SK-N-MC (cell line): ENCODE results near the gene CDH22.

ENCODE experiments used
- DNase-seq: peaks from one replicate; pipeline ENCODE4 v3.0.0-alpha.2; 2011; ENCODE audit warnings: low read depth, low spot score
- H3K27ac ChIP-seq: fragments of 200-600 bp; sonication (generic); 2 replicates; pipeline ENCODE4 v1.5.1; 2016; ENCODE audit warnings: mixed run types
- H3K36me3 ChIP-seq: fragments of 200-600 bp; sonication (generic); 2 replicates; pipeline ENCODE4 v1.6.1; 2017; ENCODE audit warnings: antibody characterized with exemption, low read length, mixed read lengths; ENCODE audit not compliant: insufficient read depth
- H3K4me3 ChIP-seq: fragments of 200-600 bp; sonication (generic); 2 replicates; pipeline ENCODE4 v1.5.1; 2016
- H3K9ac ChIP-seq: fragments of 200-600 bp; sonication (generic); 2 replicates; pipeline ENCODE4 v1.8.0; 2017; ENCODE audit warnings: mixed run types, mixed read lengths; ENCODE audit not compliant: insufficient read length
- H3K9me3 ChIP-seq: fragments of 200-600 bp; sonication (generic); 2 replicates; pipeline ENCODE4 v1.6.1; 2017; ENCODE audit warnings: low read depth, mild to moderate bottlenecking, antibody characterized with exemption, low read length, moderate library complexity, mixed read lengths
- EZH2 ChIP-seq: fragments of 200-600 bp; sonication (generic); IDR thresholded peaks from one replicate; pipeline ENCODE4 v1.6.1; 2017; ENCODE audit warnings: antibody characterized with exemption
- FOXP2 ChIP-seq: optimal IDR thresholded peaks from 2 replicates; pipeline ENCODE3; 2011; ENCODE audit warnings: mild to moderate bottlenecking, moderate library complexity; ENCODE audit not compliant: insufficient read depth; ENCODE audit errors: extremely low read length, control extremely low read depth
- POLR2AphosphoS5 ChIP-seq: IDR thresholded peaks from 2 replicates; pipeline ENCODE4 v1.6.1; 2012; ENCODE audit warnings: mild to moderate bottlenecking, low read depth, low read length, borderline replicate concordance

The CDH22 gene

DNA sequence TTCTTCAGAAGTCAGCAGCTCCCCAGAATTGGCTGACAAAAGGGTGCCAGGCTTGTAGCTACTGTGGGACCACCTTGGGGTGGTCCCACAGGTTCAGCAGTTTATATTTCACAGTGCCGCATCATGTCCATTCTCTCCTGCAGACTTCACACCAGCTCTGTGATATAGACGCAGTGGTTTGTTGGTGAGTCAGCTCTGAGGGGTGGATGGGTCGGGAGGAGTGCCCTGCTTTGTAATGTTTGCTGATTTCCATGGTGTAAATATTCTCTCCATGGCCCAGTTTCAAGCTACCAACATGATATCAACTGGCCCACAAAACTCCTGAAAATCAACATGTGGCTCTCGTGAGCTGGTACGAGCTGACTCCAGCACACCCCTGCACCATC, 78.2 kb downstream of the CDH22 start:
- TF ChIP-seq EZH2 (no peak), POLR2AphosphoS5 (no peak), FOXP2 (no peak)
- Histone ChIP-seq H3K27ac (no peak overlapping the region), H3K9me3 (no peaks in the 10 kb centered on the region)

GRCh38 chr20:46229478-46230105, 78.7 kb downstream of the CDH22 start:
- no peak for TF ChIP-seq POLR2AphosphoS5
- TF ChIP-seq FOXP2, result no peak
- no peak for TF ChIP-seq EZH2
- no peak for DNase-seq
- Histone ChIP-seq H3K27ac (no peak overlapping the region), H3K36me3 (no peaks in the 10 kb centered on the region), H3K9ac (no peak overlapping the region), H3K9me3 (no peaks in the 10 kb centered on the region), H3K4me3 (no peak overlapping the region)

More for the DNA sequence above, 78.2 kb downstream of the CDH22 start:
- Histone ChIP-seq H3K4me3 (no peak overlapping the region), H3K36me3 (no peaks in the 10 kb centered on the region), H3K9ac (no peak overlapping the region)
- no peak for DNase-seq

- H3K27ac ChIP-seq, result no peak overlapping the region
- TF ChIP-seq POLR2AphosphoS5, result no peak
- TF ChIP-seq EZH2, result no peak
- no peak for TF ChIP-seq FOXP2
Measured at GRCh38 chr20:46228670-46229069, 79.6 kb downstream of the CDH22 start.

DNA sequence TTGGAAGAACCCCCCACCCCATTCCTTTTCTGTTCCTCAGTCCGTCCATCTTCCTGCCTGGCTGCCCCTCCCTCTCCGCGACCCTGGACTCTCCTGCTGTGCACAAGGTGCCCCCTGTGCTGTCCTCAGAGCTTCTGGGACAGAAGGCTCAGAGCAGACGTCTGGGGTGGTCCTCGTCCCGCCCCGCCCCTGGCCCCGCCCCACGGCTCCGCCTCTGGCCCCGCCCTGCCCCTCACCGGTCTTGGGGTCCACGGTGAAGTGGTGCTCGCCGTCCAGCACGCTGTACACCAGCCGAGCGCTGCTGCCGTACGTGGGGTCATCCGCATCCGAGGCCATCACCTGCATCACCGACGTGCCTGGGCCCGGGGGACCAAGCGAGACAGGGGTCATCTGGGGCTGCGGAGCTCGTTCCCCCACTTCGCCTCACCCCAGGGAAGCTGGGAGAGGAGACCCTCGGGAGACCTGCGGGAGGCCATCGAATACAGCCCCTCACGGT, 81.0 kb downstream of the CDH22 start:
- H3K4me3 ChIP-seq, result no peak overlapping the region
- H3K36me3 ChIP-seq, result no peaks in the 10 kb centered on the region
- no peaks in the 10 kb centered on the region for H3K9me3 ChIP-seq
- DNase-seq, result no peak
- TF ChIP-seq EZH2 (no peak), FOXP2 (no peak), POLR2AphosphoS5 (no peak)
- H3K27ac ChIP-seq, result no peak overlapping the region
- H3K9ac ChIP-seq, result no peak overlapping the region

More at GRCh38 chr20:46228670-46229069, 79.6 kb downstream of the CDH22 start:
- no peaks in the 10 kb centered on the region for H3K9me3 ChIP-seq
- no peak for DNase-seq
- no peaks in the 10 kb centered on the region for H3K36me3 ChIP-seq
- H3K4me3 ChIP-seq, result no peak overlapping the region
- no peak overlapping the region for H3K9ac ChIP-seq

GRCh38 chr20:46226602-46227001, 81.7 kb downstream of the CDH22 start:
- Histone ChIP-seq H3K36me3 (no peaks in the 10 kb centered on the region), H3K9ac (no peak overlapping the region), H3K9me3 (no peaks in the 10 kb centered on the region), H3K4me3 (no peak overlapping the region), H3K27ac (no peak overlapping the region)
- DNase-seq, result no peak
- TF ChIP-seq FOXP2, result no peak
- no peak for TF ChIP-seq POLR2AphosphoS5
- no peak for TF ChIP-seq EZH2

DNA sequence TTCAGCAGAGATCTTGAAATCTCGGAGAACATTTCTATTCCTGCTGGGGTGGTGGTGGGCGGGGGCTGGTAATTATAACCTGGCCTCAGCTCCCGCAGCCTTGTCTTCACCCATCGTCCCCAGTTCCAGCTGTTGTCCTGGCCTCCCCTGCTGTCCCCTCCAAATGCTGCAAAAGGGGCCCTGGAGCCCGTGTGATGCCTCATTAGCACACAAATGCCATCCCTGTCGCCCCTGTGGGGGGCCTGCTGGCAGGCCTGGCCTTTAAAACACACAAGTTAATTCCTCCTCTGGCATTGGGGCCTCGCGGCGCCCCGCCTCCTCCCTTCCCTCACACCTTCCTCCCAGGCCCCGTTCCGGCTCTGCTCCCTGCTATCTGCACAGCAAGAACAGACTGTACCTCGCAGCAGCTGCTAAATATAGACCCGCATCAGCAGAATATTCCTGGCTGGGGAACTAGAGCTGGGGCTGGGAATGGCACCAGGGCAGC, 85.7 kb downstream of the CDH22 start:
- no peaks in the 10 kb centered on the region for H3K9me3 ChIP-seq
- no peak overlapping the region for H3K9ac ChIP-seq
- no peak overlapping the region for H3K27ac ChIP-seq
- H3K4me3 ChIP-seq, result no peak overlapping the region
- TF ChIP-seq FOXP2, result no peak
- TF ChIP-seq POLR2AphosphoS5, result no peak
- no peak for TF ChIP-seq EZH2
- DNase-seq, result no peak
- no peaks in the 10 kb centered on the region for H3K36me3 ChIP-seq

GRCh38 chr20:46221256-46221833, 87.0 kb downstream of the CDH22 start:
- no peak for DNase-seq
- H3K27ac ChIP-seq, result no peak overlapping the region
- no peaks in the 10 kb centered on the region for H3K36me3 ChIP-seq
- TF ChIP-seq EZH2 (no peak), FOXP2 (no peak), POLR2AphosphoS5 (no peak)
- H3K9ac ChIP-seq, result no peak overlapping the region
- no peak overlapping the region for H3K4me3 ChIP-seq
- H3K9me3 ChIP-seq, result no peaks in the 10 kb centered on the region

DNA sequence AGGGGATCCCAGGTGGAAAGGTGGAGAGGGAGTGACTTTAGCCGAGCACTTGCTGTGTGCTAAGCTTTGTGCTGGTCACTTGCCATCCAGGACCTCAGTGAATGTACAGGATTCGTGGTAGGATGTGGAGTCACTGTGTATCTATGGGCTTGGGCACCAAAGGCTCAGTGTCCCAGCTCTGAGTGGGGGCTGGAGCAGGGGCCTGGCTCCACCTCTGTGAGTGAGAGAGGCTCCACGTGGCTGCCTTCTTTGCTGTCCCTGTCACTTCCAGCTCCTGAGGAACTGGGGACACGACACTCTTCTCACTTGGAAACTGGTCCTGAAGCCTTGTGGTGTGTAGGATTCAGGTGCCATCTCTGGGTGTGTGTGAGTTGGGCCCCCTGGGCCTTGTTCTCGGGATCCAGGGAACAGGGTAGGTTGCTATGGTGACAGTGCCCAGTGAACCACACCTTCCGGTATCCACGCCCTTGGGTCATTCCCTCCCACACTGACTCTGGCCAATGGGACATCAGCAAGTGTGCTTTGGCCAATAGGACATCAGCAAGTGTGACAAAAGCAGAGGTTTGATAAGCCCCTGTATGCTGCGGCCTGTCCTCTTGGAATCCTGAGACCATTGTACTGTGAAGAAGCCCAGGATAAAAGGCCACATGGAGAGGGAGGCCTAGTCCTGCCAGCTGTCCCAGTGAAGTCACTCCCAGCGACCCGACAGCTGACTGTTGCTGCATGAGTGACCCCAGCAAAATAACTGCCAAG, 87.7 kb downstream of the CDH22 start:
- Histone ChIP-seq H3K9ac (no peak overlapping the region), H3K36me3 (no peaks in the 10 kb centered on the region), H3K27ac (no peak overlapping the region), H3K4me3 (no peak overlapping the region), H3K9me3 (no peaks in the 10 kb centered on the region)
- DNase-seq, result no peak
- TF ChIP-seq POLR2AphosphoS5 (no peak), EZH2 (no peak), FOXP2 (no peak)

GRCh38 chr20:46219920-46220319, 88.4 kb downstream of the CDH22 start:
- H3K9me3 ChIP-seq, result no peaks in the 10 kb centered on the region
- H3K36me3 ChIP-seq, result no peaks in the 10 kb centered on the region
- H3K9ac ChIP-seq, result no peak overlapping the region
- no peak overlapping the region for H3K27ac ChIP-seq
- DNase-seq, result no peak
- no peak overlapping the region for H3K4me3 ChIP-seq
- TF ChIP-seq POLR2AphosphoS5, result no peak
- TF ChIP-seq EZH2, result no peak
